Esophagus squamous epithelium (tissue), 5 donors: ENCODE results near the gene ZNF628. TPM values are rescaled to one million over a fixed set of nuclear protein-coding genes. Genes with fewer than 3 reads are reported as not detected.

Source experiments
- DNase-seq: peaks from one replicate; lab custom pipeline; 2025; lab: John Stamatoyannopoulos, UW
- H3K27ac ChIP-seq, 4 donors: fragments of 200-600 bp; sonication (generic); one replicate each; pipeline ENCODE4 v1.5.1; 2016 to 2019; ENCODE audit warnings: mild to moderate bottlenecking in 1 of 4
- H3K27me3 ChIP-seq, 4 donors: fragments of 200-600 bp; sonication (generic); 1 replicate in 3 of 4; 2 replicates in 1 of 4; pipeline versions ENCODE4 v1.5.1 to v1.6.0; 2017 to 2021; ENCODE audit warnings: antibody characterized with exemption in 1 of 4
- H3K36me3 ChIP-seq, 3 donors: fragments of 200-600 bp; sonication (generic); one replicate each; pipeline ENCODE4 v1.5.1; 2016 to 2019
- H3K4me1 ChIP-seq, 3 donors: fragments of 200-600 bp; sonication (generic); one replicate each; pipeline ENCODE4 v1.5.1; 2017 to 2019
- H3K4me3 ChIP-seq, 4 donors: fragments of 200-600 bp; sonication (generic); 1 replicate in 3 of 4; 2 replicates in 1 of 4; pipeline ENCODE4 v1.5.1; 2016 to 2019; ENCODE audit warnings: mild to moderate bottlenecking in 2 of 4, moderate library complexity in 1 of 4
- H3K9me3 ChIP-seq, 3 donors: fragments of 200-600 bp; sonication (generic); one replicate each; pipeline ENCODE4 v1.5.1; 2016 to 2019
- CTCF ChIP-seq, 6 experiments: fragments of 450-650 bp in 4 of 6; fragments of 200-600 bp in 2 of 6; sonication (generic) in 2 of 6; IDR thresholded peaks; one replicate each; pipeline ENCODE4 v1.5.1; 2016 to 2019; ENCODE audit warnings: antibody characterized with exemption in 6 of 6, mild to moderate bottlenecking in 4 of 6, moderate library complexity in 4 of 6
- POLR2A ChIP-seq, 4 donors: fragments of 450-650 bp; IDR thresholded peaks; one replicate each; pipeline ENCODE4 v1.6.1; 2017; ENCODE audit warnings: antibody characterized with exemption in 4 of 4, mild to moderate bottlenecking in 4 of 4, moderate library complexity in 3 of 4
- WGBS, 2 donors: methylation state at CpG; one replicate each; pipeline ENCODE4 v1.1.5; 2018; 5-methylcytosine and 5-hydroxymethylcytosine counted together
- intact Hi-C: fragments of 100-400 bp; cut with DNase I; formaldehyde crosslinking; loops from one replicate; pipeline ENCODE4 v1.15.0; 2022
- total RNA-seq, 4 donors: library from RNA; depleted of rRNA; stranded (reverse); fragments of >200 nt; gene quantifications; one replicate each; pipeline ENCODE4 v1.1.0, GENCODE V29; 2016
- donor health status: DM: yes; HTN: yes; CAD: no.

ZNF628 gene
- total RNA-seq, 4 donors from 2014 or later, result 4.4 to 22.0 (median 6.8) TPM

GRCh38 chr19:55441319-55441691, 35.1 kb upstream of the ZNF628 start:
- 4 to 8% methylated on average over 21 of the region's 21 CpGs for WGBS, 2 donors

GRCh38 chr19:55441692-55442321, 34.6 kb upstream of the ZNF628 start:
- Histone ChIP-seq H3K4me1 (peaks cover 11 to 52% (median 14%) of the 10 kb centered on the region in 3 donors), H3K4me3 (peak overlapping the region in 2 of 4 donors; percentile 15 to 35), H3K27ac (no peak overlapping the region), H3K9me3 (no peaks in the 10 kb centered on the region), H3K27me3 (peaks cover 21 to 98% (median 35%) of the 10 kb centered on the region in 4 donors), H3K36me3 (no peaks in the 10 kb centered on the region)
- TF ChIP-seq POLR2A (IDR thresholded peaks at IDR 0.05) (no peak), CTCF (IDR thresholded peaks at IDR 0.05) (no peak)
- no peak for DNase-seq
- 6% methylated on average over 6 to 18 of the region's 39 CpGs for WGBS, 2 donors
- intact Hi-C loops, result no loop called here

More at GRCh38 chr19:55441319-55441691, 35.1 kb upstream of the ZNF628 start:
- DNase-seq, result no peak
- Histone ChIP-seq H3K27ac (no peak overlapping the region), H3K4me3 (no peak overlapping the region), H3K4me1 (peaks cover 11 to 47% (median 14%) of the 10 kb centered on the region in 3 donors), H3K27me3 (peaks cover 21 to 99% (median 35%) of the 10 kb centered on the region in 4 donors), H3K36me3 (no peaks in the 10 kb centered on the region), H3K9me3 (no peaks in the 10 kb centered on the region)
- intact Hi-C loops, result no loop called here
- TF ChIP-seq CTCF (IDR thresholded peaks at IDR 0.05), result no peak
- TF ChIP-seq POLR2A (IDR thresholded peaks at IDR 0.05), result no peak

- Histone ChIP-seq H3K4me1 (peaks cover 11 to 58% (median 17%) of the 10 kb centered on the region in 3 donors), H3K4me3 (peak overlapping the region in 2 of 4 donors; percentile 15 to 35), H3K27me3 (peaks cover 21 to 98% (median 35%) of the 10 kb centered on the region in 4 donors), H3K9me3 (no peaks in the 10 kb centered on the region), H3K36me3 (no peaks in the 10 kb centered on the region), H3K27ac (no peak overlapping the region)
- 1% methylated on average over 21 of the region's 72 CpGs; no CpG with 5 or more reads in 1 of the 2 donors for WGBS, 2 donors
- intact Hi-C loops, result no loop called here
- TF ChIP-seq POLR2A (IDR thresholded peaks at IDR 0.05) (no peak), CTCF (IDR thresholded peaks at IDR 0.05) (no peak)
- no peak for DNase-seq
Observed at GRCh38 chr19:55442372-55442961, 34.0 kb upstream of the ZNF628 start.

- H3K9me3 ChIP-seq, result no peaks in the 10 kb centered on the region
- no peaks in the 10 kb centered on the region for H3K36me3 ChIP-seq
- no peak for TF ChIP-seq CTCF (IDR thresholded peaks at IDR 0.05)
- TF ChIP-seq POLR2A (IDR thresholded peaks at IDR 0.05), result no peak
- no peak within 1 kb of the TSS for H3K27ac ChIP-seq
- peak within 1 kb of the TSS in 2 of 4 donors; percentile 15 to 35 for H3K4me3 ChIP-seq
- intact Hi-C loops, result no loop called here
- WGBS, 2 donors, result 1 to 3% methylated on average over 32 to 41 of the region's 43 CpGs
- peaks cover 21 to 93% (median 35%) of the 10 kb centered on the region in 4 donors for H3K27me3 ChIP-seq
- H3K4me1 ChIP-seq, result peaks cover 11 to 65% (median 18%) of the 10 kb centered on the region in 3 donors
- DNase-seq, result no peak
Observed at GRCh38 chr19:55443045-55443823, 33.2 kb upstream of the ZNF628 start, which contains the start of gene SHISA7. TSS of gene SHISA7 (minus strand) at chr19:55443300. CDS start at chr19:55442863, 437 bp downstream.
